ENCODE measurements around the gene TACO1. TPM values are rescaled to one million over a fixed set of nuclear protein-coding genes. Genes with fewer than 3 reads are reported as not detected.

The TACO1 gene
- total RNA-seq, 1 donor from 2014 or later, result 6.2 TPM

DNA sequence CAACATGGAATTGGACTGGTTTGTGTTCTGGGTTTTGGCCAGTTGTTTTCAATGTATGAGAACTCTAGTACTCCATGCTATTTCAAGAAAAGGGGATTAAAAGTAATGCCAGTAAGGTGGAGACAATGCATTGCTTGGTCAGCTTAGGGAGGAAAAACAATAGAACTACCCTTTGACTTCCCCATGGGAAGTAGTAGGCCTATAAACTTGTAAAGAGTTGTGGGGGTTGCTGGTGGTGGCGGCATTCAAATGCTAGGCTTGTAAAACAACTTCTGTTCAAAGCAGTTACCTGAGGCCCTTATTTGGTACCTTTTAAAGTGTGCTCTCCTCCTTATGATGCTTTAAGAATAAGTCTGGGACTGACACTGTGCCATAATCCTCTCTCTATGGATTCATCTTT is 30.9 kb downstream of the TACO1 start:
- no peak overlapping the region for H3K4me3 ChIP-seq
- H3K4me1 ChIP-seq, result peaks cover 0 to 13% of the 10 kb centered on the region in 2 donors
- no peak for TF ChIP-seq CTCF (IDR thresholded peaks at IDR 0.05)
- no peak overlapping the region for H3K27ac ChIP-seq
- DNase-seq (ENCODE audit: low spot score in 2 of 2), result no peak
- H3K36me3 ChIP-seq, result peaks cover 40 to 47% of the 10 kb centered on the region in 2 donors
- no peaks in the 10 kb centered on the region for H3K27me3 ChIP-seq
- H3K9me3 ChIP-seq, result no peaks in the 10 kb centered on the region
- intact Hi-C loops (cut with DNase I), result no loop called here

DNA sequence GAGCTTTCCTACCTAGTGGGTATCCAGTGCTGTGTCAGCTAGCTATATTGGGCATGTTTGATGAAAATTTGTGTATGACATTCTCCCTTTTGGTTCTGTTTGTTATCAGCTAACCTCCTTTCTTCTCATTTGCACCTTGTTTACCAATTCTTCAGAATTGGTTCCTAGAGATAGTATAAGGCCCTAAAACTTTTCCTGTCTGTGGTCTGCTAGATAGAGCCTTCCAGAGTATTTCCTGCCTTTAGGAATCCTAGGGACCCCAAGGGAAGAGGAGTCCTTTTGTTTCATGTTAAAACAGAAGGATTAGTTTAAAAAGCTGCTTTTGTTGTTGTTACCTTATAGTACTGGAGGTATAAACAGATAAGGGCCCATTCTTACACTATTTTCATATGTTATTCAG is 33.0 kb downstream of the TACO1 start:
- no peak for TF ChIP-seq CTCF (IDR thresholded peaks at IDR 0.05)
- DNase-seq (ENCODE audit: low spot score in 2 of 2), result no peak
- Histone ChIP-seq H3K27me3 (no peaks in the 10 kb centered on the region), H3K27ac (no peak overlapping the region), H3K36me3 (peaks cover 52 to 65% of the 10 kb centered on the region in 2 donors), H3K4me3 (no peak overlapping the region), H3K9me3 (no peaks in the 10 kb centered on the region), H3K4me1 (peaks cover 0 to 5% of the 10 kb centered on the region in 2 donors)
- intact Hi-C loops (cut with DNase I), result no loop called here

DNA sequence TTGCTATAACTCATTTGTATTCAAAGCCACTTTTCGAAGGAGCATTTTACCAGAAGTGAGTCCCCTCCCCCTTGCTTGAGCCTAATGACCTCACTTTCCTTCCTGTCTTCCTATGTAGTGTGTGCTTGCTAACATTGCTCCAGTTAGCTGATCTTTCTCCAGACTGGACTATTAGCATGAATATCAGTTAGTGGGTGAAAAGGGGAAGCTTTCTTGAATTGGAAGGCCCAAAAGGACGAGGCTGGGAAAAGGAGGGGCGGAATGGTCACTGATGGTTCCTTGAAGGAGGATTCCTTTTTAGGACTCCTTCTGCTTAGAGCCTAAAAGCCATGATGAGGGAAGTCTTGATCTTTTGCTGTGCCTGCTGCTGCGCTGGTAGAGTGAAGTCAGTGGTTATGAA is 33.5 kb downstream of the TACO1 start:
- DNase-seq (ENCODE audit: low spot score in 2 of 2), result no peak
- no peaks in the 10 kb centered on the region for H3K27me3 ChIP-seq
- H3K36me3 ChIP-seq, result peaks cover 50 to 66% of the 10 kb centered on the region in 2 donors
- intact Hi-C loops (cut with DNase I), result no loop called here
- H3K9me3 ChIP-seq, result no peaks in the 10 kb centered on the region
- H3K4me3 ChIP-seq, result no peak overlapping the region
- H3K27ac ChIP-seq, result no peak overlapping the region
- H3K4me1 ChIP-seq, result peaks cover 0 to 4% of the 10 kb centered on the region in 2 donors
- TF ChIP-seq CTCF (IDR thresholded peaks at IDR 0.05), result no peak

- TF ChIP-seq CTCF (IDR thresholded peaks at IDR 0.05), result no peak
- intact Hi-C loops (cut with DNase I), result no loop called here
- no peak for DNase-seq (ENCODE audit: low spot score in 2 of 2)
- no peaks in the 10 kb centered on the region for H3K27me3 ChIP-seq
- H3K9me3 ChIP-seq, result no peaks in the 10 kb centered on the region
- no peak overlapping the region for H3K27ac ChIP-seq
- H3K4me1 ChIP-seq, result peaks cover 0 to 2% of the 10 kb centered on the region in 2 donors
- H3K36me3 ChIP-seq, result peaks cover 49 to 61% of the 10 kb centered on the region in 2 donors
- H3K4me3 ChIP-seq, result no peak overlapping the region
Observed at GRCh38 chr17:63634816-63635215, 34.1 kb downstream of the TACO1 start.

GRCh38 chr17:63635290-63635689 is 34.6 kb downstream of the TACO1 start:
- TF ChIP-seq CTCF (IDR thresholded peaks at IDR 0.05), result no peak

GRCh38 chr17:63635787-63636186 is 35.1 kb downstream of the TACO1 start:
- no peak for DNase-seq (ENCODE audit: low spot score in 2 of 2)
- TF ChIP-seq CTCF (IDR thresholded peaks at IDR 0.05), result no peak
- Histone ChIP-seq H3K36me3 (peaks cover 49 to 61% of the 10 kb centered on the region in 2 donors), H3K4me3 (no peak overlapping the region), H3K27me3 (no peaks in the 10 kb centered on the region), H3K27ac (no peak overlapping the region), H3K4me1 (peaks cover 0 to 2% of the 10 kb centered on the region in 2 donors), H3K9me3 (no peaks in the 10 kb centered on the region)
- intact Hi-C loops (cut with DNase I), result no loop called here

More at GRCh38 chr17:63635290-63635689, 34.6 kb downstream of the TACO1 start:
- peaks cover 49 to 61% of the 10 kb centered on the region in 2 donors for H3K36me3 ChIP-seq
- no peak overlapping the region for H3K4me3 ChIP-seq
- intact Hi-C loops (cut with DNase I), result no loop called here
- no peaks in the 10 kb centered on the region for H3K9me3 ChIP-seq
- DNase-seq (ENCODE audit: low spot score in 2 of 2), result no peak
- no peaks in the 10 kb centered on the region for H3K27me3 ChIP-seq
- peaks cover 0 to 2% of the 10 kb centered on the region in 2 donors for H3K4me1 ChIP-seq
- no peak overlapping the region for H3K27ac ChIP-seq
